Measurements from ENCODE around the gene SLC25A29. TPM values are rescaled to one million over a fixed set of nuclear protein-coding genes. Genes with fewer than 3 reads are reported as not detected.

The SLC25A29 gene
- total and polyA plus RNA-seq, 2 of the 4 experiments (the other 2 are of a cell fraction): 6.5 to 37.7 TPM

GRCh38 chr14:100286484-100287191 is 19.6 kb downstream of the SLC25A29 start (continued):
- TF ChIP-seq CTCF (conservative IDR thresholded peaks at IDR 0.05; ENCODE audit: low read depth, low read length) (no peak), USF2 (IDR thresholded peaks at IDR 0.05; ENCODE audit: low read depth, low read length) (no peak), POLR2A (IDR thresholded peaks at IDR 0.05; ENCODE audit: low read depth, low read length) (no peak)

Measured in IMR-90 (cell line).